Suppressor macrophage (primary cell): ENCODE results near the gene CLEC2A.
"Not testable (repeated sequence)": the region's sequence is repeated elsewhere in the genome, so short reads cannot be mapped to it uniquely, and the experiment has no call there.

Experiments
- DNase-seq, 4 experiments: peaks; one replicate each; pipeline ENCODE4 v3.0.0-alpha.2; 2020 to 2022

CLEC2A gene

DNA sequence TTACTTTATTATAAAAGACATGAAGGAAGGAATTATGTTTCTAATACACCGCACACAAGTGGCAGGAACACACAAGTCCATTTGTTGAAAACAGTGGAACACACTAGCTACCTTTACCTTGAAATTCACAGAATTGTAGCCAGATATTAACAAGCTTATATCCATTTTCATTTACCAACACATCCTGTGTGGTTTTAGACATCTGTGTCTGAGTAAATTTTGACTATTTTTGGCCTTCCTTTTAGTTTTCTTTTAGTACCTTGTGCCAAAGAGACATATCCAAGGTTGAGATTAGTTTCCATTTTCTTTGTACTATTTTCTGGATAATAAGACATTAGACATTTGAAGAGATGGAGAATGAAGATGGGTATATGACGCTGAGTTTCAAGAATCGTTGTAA, 50.9 kb downstream of the CLEC2A start, which contains the start of gene KLRF2:
TSS of gene KLRF2 (plus strand) at position 244 of the 400 bp plus-strand sequence. CDS start at position 351, 107 bp downstream.
- DNase-seq = no peak

DNA sequence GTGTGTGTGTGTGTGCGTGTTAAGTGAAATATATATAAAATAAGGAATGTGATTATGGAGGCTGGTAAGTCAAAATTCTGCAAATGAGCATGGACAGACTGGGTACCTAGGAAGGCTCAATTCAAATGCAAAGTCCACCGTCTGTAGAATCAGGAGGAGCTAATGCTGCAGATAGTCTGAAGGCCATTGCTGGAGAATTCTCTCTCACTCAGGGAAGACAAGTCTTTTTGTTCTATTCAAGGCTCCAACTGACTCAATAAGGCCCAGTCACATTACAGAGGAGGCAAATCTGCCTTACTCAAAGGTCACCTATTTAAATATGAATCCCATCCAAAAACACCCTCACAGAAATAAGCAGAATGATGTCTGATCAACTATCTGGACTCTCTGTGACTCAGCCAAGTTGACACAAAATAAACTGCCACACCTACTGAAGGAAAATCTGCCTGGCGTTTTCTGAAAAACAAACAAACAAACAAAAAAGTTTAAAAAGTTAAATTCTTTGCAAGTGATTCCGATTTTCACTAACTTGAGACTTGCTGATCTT, 51.6 kb downstream of the CLEC2A start:
- no peak for DNase-seq

DNA sequence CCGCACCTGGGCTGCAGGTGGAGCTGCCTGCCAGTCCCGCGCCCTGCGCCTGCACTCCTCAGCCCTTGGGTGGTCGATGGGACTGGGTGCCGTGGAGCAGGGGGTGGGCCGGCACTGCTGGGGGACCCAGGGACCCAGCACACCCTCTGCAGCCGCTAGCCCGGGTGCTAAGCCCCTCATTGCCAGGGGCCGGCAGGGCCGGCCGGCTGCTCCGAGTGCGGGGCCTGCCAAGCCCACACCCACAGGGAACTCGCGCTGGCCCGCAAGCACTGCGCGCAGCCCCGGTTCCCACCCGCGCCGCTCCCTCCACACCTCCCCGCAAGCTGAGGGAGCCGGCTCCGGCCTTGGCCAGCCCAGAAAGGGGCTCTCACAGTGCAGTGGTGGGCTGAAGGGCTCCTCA, 56.0 kb downstream of the CLEC2A start:
- not testable (repeated sequence) for DNase-seq

DNA sequence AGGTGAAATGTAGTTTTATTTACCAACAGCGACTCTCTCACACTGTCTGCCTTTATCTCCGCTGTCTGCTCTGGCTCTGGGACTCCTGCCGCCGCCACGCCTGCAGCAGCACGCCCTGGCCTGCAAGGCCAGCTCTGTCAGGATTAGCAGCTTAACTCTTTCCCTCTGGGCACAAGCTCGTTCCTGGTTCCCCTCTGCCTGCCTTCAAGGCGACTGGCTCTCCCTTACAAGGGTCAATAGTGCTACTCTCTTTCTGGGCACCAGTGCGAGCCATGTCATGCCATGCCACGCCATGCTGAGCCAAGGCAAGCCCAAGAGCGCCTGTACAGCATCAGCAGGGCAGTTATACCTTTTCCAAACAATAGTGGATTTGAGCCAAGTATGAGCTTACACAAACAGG, 59.4 kb downstream of the CLEC2A start:
- DNase-seq = no peak

DNA sequence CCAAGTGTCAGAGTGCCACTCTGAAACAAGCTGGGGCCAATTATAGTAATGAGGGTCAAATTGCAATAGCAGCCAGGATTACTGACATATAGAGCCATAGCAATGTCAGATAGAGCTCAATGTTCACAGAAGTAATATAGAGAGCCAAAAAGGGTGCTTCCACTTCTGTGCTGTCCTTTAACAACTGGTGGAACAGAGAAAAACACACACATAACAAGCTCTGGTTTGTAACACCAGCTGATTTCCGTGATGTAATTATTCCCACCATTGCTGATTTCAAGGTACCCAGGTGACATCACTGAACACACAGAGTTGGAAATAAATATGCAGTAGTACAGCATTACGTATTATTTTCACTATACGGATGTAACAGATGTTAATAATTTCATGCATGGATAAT, 60.0 kb downstream of the CLEC2A start:
- peak in 1 of 4 experiments; percentile 18 for DNase-seq

DNA sequence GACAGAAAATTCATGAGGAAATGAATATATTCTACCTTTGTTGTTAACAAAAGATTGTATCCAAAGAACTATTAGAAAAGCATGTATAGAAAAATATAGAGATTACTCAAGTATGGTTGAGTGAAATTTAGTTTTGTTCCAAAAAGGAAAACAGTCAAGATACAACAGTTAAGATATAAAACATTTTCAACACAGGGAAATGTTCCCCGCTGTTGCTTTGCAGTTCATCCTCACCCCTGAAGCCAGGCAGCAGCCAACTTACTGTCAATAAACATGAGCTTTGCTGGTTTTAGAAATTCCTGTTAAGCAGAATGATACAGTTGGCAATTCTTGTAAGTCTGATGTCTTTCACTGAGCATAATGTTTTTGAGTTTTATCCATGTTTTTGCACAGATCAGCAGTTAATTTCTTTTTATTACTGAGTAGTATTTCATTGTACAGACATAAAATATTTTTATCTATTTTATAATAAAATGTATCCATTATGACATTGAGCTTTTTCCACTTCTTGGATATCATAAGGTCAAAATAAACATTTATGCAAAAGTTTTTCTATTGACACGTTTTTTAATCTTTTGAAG, 61.8 kb downstream of the CLEC2A start:
- peak in 3 of 4 experiments; percentile 31 to 48 (median 36) for DNase-seq

DNA sequence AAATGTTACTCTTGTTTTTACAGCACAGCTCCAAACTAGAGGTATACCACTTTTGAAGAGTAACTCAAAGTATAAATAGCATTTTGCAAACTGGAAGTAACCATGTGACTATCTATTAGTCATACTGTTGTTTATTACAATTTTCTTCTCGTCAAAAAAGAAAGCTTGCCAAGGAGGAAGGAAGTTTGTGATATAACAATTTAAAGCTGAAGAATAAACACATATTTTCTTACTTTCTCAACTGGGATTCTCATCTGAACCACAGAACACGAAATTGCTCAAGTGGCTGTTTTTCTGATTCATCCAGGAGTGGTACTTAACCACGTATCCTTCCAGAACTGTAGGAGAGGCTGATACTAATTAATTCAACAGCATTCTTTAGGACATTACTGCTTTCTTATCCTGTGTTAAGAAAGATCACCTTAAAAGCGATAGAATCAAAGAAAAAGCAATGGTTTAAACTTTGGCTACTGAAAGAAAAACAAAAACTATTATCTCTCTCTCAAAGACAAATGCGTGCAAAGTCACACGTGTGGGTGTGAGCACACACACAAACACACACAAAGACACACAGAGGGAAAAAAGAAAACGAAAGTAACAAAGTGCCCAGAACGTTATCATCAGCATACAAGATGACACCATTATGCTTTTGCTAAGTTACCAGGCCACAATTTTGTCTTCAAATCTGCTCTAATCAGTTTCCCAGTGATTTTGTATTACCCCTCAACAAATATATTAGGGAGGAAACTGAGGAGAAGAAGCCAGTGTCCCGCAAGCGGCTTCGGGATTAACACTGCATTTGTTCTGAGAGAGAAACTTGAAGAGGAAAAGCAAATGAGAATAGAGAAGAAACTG, 62.6 kb downstream of the CLEC2A start, which contains the start of gene CLEC2B:
TSS of gene CLEC2B (minus strand) at position 48 of the 855 bp plus-strand sequence.
- peak; percentile 38 to 84 (median 68) for DNase-seq

DNA sequence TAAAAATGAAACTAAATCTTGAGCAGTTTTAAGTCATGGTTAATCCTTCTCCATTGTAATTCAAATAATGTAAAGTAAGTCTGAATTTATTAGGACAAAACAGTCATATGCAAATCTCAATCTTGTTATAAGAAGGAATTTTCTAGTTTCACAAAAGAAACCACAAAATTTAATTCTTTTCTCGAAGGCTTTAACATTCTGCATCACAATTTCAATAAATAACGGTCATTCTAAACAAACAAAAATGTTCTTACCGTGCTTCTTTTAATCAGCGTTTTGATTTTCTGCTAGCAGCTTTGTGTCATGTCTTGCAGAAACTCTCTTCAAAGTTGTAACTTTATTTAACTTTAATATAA, 63.2 kb downstream of the CLEC2A start:
- peak in 1 of 4 experiments; percentile 6 for DNase-seq

DNA sequence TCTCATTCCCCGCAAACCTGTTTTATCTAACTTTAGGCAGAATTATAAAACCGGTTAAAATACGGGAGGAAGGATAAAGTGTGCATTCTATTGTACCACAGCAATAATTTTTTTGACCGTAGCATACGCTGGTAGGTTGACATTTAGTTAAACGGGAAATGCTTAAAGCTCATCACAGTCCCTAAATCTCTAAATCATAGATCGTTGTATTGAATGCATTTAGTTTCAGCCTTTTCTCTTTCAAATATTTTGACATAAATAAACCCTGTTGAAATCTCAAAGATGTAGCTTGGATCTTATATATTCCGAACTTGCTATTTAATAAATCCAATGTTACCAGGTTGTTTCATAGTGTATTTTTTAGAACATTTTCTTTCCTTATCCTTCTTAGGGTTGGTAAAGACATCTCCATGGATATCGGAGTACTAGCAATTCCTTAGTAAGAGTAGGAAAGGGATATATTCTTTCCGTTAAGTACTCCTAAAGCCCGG, 63.8 kb downstream of the CLEC2A start:
- DNase-seq = peak; percentile 10 to 65 (median 42)

DNA sequence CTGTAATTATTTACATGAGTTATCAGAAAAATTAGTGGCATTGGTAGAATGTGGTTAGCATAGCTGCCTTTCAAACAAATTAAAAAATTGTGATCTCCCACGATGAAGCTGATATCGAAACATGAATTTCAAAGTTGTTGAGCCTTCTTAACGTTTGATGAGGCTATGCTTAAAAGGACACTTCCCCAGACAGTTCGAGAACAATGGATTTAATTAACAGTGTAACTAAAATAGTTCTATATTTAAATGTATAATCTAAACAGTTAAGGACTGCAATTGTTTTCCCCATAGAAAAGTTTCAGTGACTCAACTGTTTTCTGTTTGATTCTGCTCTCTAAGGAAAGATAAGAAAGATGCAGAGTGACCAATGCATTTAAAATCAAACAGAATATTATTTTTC, 64.6 kb downstream of the CLEC2A start:
- DNase-seq = peak in 2 of 4 experiments; percentile 17 to 38

DNA sequence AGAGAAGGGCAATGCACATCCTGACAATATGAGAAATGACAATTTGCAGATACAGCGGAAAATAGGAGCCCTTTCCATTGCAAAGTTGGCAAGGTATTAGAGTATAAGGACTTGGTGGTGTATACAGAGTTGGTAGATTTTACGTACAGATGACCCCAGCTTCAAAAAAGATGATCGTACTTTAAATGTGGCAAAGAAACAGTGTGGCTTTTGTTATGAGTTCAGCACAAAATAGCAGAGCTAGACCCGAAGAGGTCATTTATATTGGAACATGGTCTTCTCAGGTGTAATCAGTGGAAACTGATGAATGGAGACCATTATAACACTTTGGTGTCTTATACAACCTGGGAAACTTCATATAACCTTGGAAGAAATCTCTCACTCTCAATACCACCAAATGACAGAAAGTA, 65.3 kb downstream of the CLEC2A start:
- DNase-seq = peak in 1 of 4 experiments; percentile 9

DNA sequence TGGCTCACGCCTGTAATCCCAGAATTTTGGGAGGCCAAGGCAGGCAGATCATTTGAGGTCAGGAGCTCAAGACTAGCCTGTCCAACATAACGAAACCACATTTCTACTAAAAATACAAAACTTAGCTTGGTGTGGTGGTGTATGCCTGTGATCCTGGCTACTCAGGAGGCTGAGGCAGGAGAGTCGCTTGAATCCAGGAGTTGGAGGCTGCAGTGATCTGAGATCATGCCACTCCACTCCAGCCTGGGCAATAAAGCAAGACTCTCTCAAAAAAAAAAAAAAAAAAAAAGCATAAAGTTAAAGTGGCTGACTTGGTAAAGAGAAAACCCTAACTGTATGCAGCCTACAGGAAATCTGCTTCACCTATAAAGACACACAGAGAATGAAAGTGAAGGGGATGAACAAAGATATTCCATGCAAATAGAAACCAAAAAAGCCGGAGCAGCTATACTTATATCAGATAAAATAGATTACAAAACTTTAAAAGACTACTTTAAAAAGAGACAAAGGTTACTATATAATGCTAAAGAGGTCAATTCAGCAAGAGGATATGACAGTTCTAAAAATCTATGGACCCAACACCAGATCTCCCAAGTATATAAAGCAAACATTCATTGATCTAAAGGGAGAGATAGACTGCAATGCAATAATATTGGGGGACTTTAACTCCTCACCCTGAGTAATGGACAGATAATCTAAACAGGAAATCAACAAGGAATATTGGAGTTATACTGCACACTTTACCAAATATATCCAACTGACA, 67.1 kb downstream of the CLEC2A start:
- DNase-seq = no peak
